Loucy (cell line): ENCODE data around the gene LRCH3.

Experiments used
- H2AFZ ChIP-seq: fragments of 200-600 bp; sonication (generic); 2 replicates; pipeline ENCODE4 v1.6.0; 2016; ENCODE audit warnings: antibody characterized with exemption, mild to moderate bottlenecking, low read length, moderate library complexity
- H3F3A ChIP-seq: fragments of 200-600 bp; 2 replicates; pipeline ENCODE4 v1.6.0; 2016; ENCODE audit warnings: antibody characterized with exemption, low read depth, mild to moderate bottlenecking
- H3K27me3 ChIP-seq: fragments of 200-600 bp; sonication (generic); 2 replicates; pipeline ENCODE4 v1.6.1; 2014; ENCODE audit warnings: low read length, mild to moderate bottlenecking; ENCODE audit not compliant: insufficient read depth, poor library complexity, severe bottlenecking
- H3K36me3 ChIP-seq: fragments of 200-600 bp; sonication (generic); 2 replicates; pipeline ENCODE4 v1.6.1; 2016; ENCODE audit warnings: low read length; ENCODE audit not compliant: insufficient read depth
- H3K4me1 ChIP-seq: fragments of 200-600 bp; sonication (generic); 2 replicates; pipeline ENCODE4 v1.5.1; 2014; ENCODE audit warnings: low read length, mild to moderate bottlenecking; ENCODE audit not compliant: insufficient read depth, poor library complexity, severe bottlenecking
- H3K4me2 ChIP-seq: fragments of 200-600 bp; sonication (generic); 2 replicates; pipeline ENCODE4 v1.6.0; 2014; ENCODE audit warnings: antibody characterized with exemption, low read length, low read depth, mild to moderate bottlenecking; ENCODE audit not compliant: poor library complexity, severe bottlenecking
- H3K4me3 ChIP-seq: fragments of 200-600 bp; sonication (generic); 2 replicates; pipeline ENCODE4 v1.5.1; 2014; ENCODE audit warnings: low read length, mild to moderate bottlenecking, mixed read lengths; ENCODE audit not compliant: poor library complexity, severe bottlenecking
- H3K79me2 ChIP-seq: fragments of 200-600 bp; sonication (generic); 2 replicates; pipeline ENCODE4 v1.6.1; 2014; ENCODE audit warnings: low read length; ENCODE audit not compliant: insufficient read depth
- H3K9ac ChIP-seq: fragments of 200-600 bp; sonication (generic); 2 replicates; pipeline ENCODE4 v1.6.0; 2014; ENCODE audit warnings: mild to moderate bottlenecking, low read depth, low read length, moderate library complexity; ENCODE audit not compliant: poor library complexity, severe bottlenecking
- H3K9me2 ChIP-seq: fragments of 200-600 bp; sonication (generic); replicated peaks from 2 replicates; pipeline ENCODE4 v1.6.1; 2016; ENCODE audit warnings: low read depth, low read length, mixed read lengths
- H3K9me3 ChIP-seq: fragments of 200-600 bp; sonication (generic); 2 replicates; pipeline ENCODE4 v1.6.1; 2014; ENCODE audit warnings: mild to moderate bottlenecking, antibody characterized with exemption, low read length, low read depth; ENCODE audit not compliant: insufficient read depth
- H4K20me1 ChIP-seq: fragments of 200-600 bp; sonication (generic); 2 replicates; pipeline ENCODE4 v1.6.0; 2014; ENCODE audit warnings: antibody characterized with exemption, low read length, mild to moderate bottlenecking; ENCODE audit not compliant: insufficient read depth, poor library complexity, severe bottlenecking
- CTCF ChIP-seq: fragments of 200-600 bp; sonication (generic); conservative IDR thresholded peaks from 2 replicates; pipeline ENCODE4 v1.5.1; 2014; ENCODE audit warnings: mild to moderate bottlenecking, antibody characterized with exemption, low read length
- EZH2phosphoT487 ChIP-seq: fragments of 200-600 bp; IDR thresholded peaks from 2 replicates; pipeline ENCODE4 v1.6.1; 2018; ENCODE audit warnings: antibody characterized with exemption, mild to moderate bottlenecking, moderate library complexity, borderline replicate concordance

The LRCH3 gene

GRCh38 chr3:197847866-197848401 lies 56.9 kb downstream of the LRCH3 start:
- Histone ChIP-seq H3K36me3 (peaks cover 38% of the 10 kb centered on the region; the same call in 1 of the 2 replicates), H3K4me2 (peak overlapping the region; percentile 77), H2AFZ (peak overlapping the region; percentile 15; the same call in 1 of the 2 replicates)

GRCh38 chr3:197854596-197855343 lies 63.7 kb downstream of the LRCH3 start:
- no peak overlapping the region for H3K4me2 ChIP-seq

More at GRCh38 chr3:197847866-197848401, 56.9 kb downstream of the LRCH3 start:
- H3K79me2 ChIP-seq: no peaks in the 10 kb centered on the region
- H3K27me3 ChIP-seq: no peaks in the 10 kb centered on the region
- no peak for TF ChIP-seq EZH2phosphoT487
- no peak for TF ChIP-seq CTCF
- H3K9ac ChIP-seq: peak overlapping the region; percentile 56
- H4K20me1 ChIP-seq: no peaks in the 10 kb centered on the region
- H3F3A ChIP-seq: 0 out of 2 replicates have a peak, but pooled peaks cover 5% of the 10 kb centered on the region
- H3K4me1 ChIP-seq: peaks cover 21% of the 10 kb centered on the region
- H3K9me3 ChIP-seq: no peaks in the 10 kb centered on the region
- H3K9me2 ChIP-seq: no peaks in the 10 kb centered on the region
- peak overlapping the region; percentile 55 for H3K4me3 ChIP-seq

GRCh38 chr3:197855571-197855970 lies 64.5 kb downstream of the LRCH3 start:
- H3K9me2 ChIP-seq: no peaks in the 10 kb centered on the region
- no peaks in the 10 kb centered on the region for H3K79me2 ChIP-seq
- TF ChIP-seq EZH2phosphoT487 (no peak), CTCF (no peak)
- H3K4me1 ChIP-seq: no peaks in the 10 kb centered on the region
- no peak overlapping the region for H3K4me2 ChIP-seq
- H2AFZ ChIP-seq: no peak overlapping the region
- no peak overlapping the region for H3K9ac ChIP-seq
- no peaks in the 10 kb centered on the region for H4K20me1 ChIP-seq
- H3K27me3 ChIP-seq: no peaks in the 10 kb centered on the region
- no peaks in the 10 kb centered on the region for H3K9me3 ChIP-seq
- H3K4me3 ChIP-seq: no peak overlapping the region
- no peaks in the 10 kb centered on the region for H3F3A ChIP-seq
- H3K36me3 ChIP-seq: peaks cover 37% of the 10 kb centered on the region; the same call in 1 of the 2 replicates

More at GRCh38 chr3:197854596-197855343, 63.7 kb downstream of the LRCH3 start:
- Histone ChIP-seq H3K9ac (no peak overlapping the region), H3K4me1 (no peaks in the 10 kb centered on the region), H3K4me3 (no peak overlapping the region), H3K9me2 (no peaks in the 10 kb centered on the region), H3K27me3 (no peaks in the 10 kb centered on the region), H4K20me1 (no peaks in the 10 kb centered on the region), H3K79me2 (no peaks in the 10 kb centered on the region), H3K36me3 (peaks cover 37% of the 10 kb centered on the region; the same call in 1 of the 2 replicates), H3K9me3 (no peaks in the 10 kb centered on the region), H3F3A (no peaks in the 10 kb centered on the region), H2AFZ (no peak overlapping the region)
- no peak for TF ChIP-seq CTCF
- no peak for TF ChIP-seq EZH2phosphoT487
